Adrenal gland (tissue), 5 donors: Measurements from ENCODE around the gene ERN1.

ENCODE experiments used
- CTCF ChIP-seq, 6 experiments: fragments of 450-650 bp in 4 of 6; fragments of 200-600 bp in 2 of 6; sonication (generic) in 1 of 6; IDR thresholded peaks; 1 replicate in 5 of 6; 2 replicates in 1 of 6; pipeline versions ENCODE4 v1.5.1 to v1.8.0; 2016 to 2021; ENCODE audit warnings: antibody characterized with exemption in 6 of 6, mild to moderate bottlenecking in 2 of 6, moderate library complexity in 1 of 6
- POLR2A ChIP-seq, 2 donors: fragments of 450-650 bp; IDR thresholded peaks; one replicate each; pipeline ENCODE4 v1.6.1; 2017; ENCODE audit warnings: antibody characterized with exemption in 2 of 2, mild to moderate bottlenecking in 2 of 2, moderate library complexity in 1 of 2
- donor health status: DM: no; HTN: no; CAD: no.

- TF ChIP-seq CTCF (IDR thresholded peaks at IDR 0.05), result peak in 1 of 6 experiments; percentile 7
- TF ChIP-seq POLR2A (IDR thresholded peaks at IDR 0.05), result no peak
These were observed 109.7 kb downstream of the ERN1 start, which contains the start of gene ICAM2 for GRCh38 chr17:64020056-64020766.
